ENCODE data around the gene USP31.

Gene USP31

DNA sequence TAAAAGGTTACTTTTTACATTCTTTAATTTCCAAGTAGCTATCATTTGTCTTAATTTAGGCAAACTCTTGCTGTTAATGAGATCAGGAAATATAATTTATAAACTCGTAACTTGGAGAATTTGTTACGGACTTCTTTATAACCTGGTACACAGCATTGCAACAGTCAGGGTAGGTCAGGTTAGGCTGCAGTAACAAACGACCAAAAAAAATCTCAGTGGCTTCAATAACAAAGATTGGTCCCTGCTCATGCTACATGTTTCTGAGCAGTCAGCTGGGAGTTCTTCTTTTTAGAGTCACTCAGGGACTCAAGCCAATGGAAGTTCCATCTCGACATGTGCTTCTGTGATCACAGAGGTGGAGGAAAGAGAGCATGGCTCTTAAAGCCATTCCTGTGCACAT lies 110.1 kb downstream of the USP31 start:
- DNase-seq (ENCODE audit: insufficient read length, low spot score) (no peak), FAIRE-seq (no peak)
- no peak for TF ChIP-seq CTCF (IDR thresholded peaks at IDR 0.05; ENCODE audit: insufficient read depth, missing control alignments)

DNA sequence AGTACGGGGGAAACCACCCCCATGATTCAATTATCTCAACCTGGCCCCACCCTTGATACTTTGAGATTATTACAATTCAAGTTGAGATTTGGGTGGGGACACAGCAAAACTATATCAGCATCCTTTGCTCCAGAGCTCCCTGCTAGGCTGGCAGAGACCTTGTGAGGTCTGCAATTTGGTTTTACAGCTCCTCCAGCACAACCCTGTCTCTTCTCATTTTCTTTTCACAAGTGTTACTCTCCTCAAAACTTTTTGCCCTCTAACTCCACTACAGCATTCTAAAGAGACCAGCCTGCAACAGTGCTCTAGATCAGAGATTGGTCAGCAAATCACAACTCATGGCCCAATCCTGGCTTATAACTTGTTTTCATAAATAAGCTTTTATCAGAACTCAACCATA lies 114.0 kb downstream of the USP31 start:
- no peak for TF ChIP-seq CTCF (IDR thresholded peaks at IDR 0.05; ENCODE audit: insufficient read depth, missing control alignments)
- no peak for DNase-seq (ENCODE audit: insufficient read length, low spot score)
- FAIRE-seq: no peak

- TF ChIP-seq CTCF (IDR thresholded peaks at IDR 0.05; ENCODE audit: insufficient read depth, missing control alignments): no peak
- FAIRE-seq (no peak), DNase-seq (ENCODE audit: insufficient read length, low spot score) (no peak)
Observed at GRCh38 chr16:23031508-23032098, 117.6 kb downstream of the USP31 start.

DNA sequence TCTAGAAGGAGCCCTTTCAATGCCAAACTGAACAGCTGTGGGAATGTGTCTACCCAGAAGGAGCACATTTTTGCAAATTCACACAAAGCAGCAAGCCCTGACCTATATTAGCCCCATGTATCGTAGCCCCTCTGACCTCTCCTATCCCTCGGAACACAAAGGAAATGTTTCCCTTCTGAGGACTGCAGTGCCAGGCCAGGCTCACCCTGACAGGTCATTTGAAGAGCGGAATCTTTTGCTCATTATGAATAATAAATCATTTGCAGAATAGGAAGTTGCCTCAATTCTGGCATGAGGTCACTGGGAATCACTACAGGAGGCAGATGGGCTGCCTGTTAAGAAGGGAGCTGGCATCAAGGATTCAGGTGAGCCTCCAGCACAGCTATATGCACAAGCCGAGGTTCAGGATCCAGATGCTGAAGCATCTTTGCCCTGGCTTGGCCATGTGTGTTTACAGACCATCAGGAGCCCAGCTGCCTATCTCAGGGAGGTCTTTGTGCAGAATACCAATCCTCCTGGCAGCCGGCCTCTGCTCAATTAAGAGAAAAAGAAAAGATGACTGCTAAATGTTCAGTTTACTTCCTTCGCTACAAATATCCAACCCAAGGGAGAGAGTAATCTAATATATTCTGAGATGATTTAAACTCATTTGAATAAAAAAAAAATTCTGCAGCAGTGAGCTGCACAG lies 119.4 kb downstream of the USP31 start:
- DNase-seq (ENCODE audit: insufficient read length, low spot score): no peak

DNA sequence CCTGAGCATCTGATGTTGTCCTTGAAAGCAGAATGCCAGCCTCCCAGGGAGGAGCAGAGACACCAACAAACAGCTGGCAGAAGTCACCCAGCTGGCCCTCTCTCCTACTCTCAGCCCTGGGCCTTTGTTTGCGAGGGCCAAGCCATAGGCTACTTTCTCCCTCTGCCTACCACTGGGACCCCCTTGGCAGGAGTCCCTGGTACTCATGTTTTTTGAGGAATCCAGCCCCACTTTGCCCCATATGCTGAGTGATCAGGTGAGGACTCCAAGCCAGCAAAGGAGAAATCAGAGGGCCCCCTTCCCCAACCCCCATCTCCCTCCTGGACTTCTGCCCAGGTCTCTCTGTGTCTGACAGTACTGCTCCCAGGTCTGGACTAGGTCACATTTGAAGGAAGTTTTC lies 121.9 kb downstream of the USP31 start:
- DNase-seq (ENCODE audit: insufficient read length, low spot score) (no peak), FAIRE-seq (no peak)
- TF ChIP-seq CTCF (IDR thresholded peaks at IDR 0.05; ENCODE audit: insufficient read depth, missing control alignments): no peak

More for the DNA sequence above, 119.4 kb downstream of the USP31 start:
- TF ChIP-seq CTCF (IDR thresholded peaks at IDR 0.05; ENCODE audit: insufficient read depth, missing control alignments): no peak
- no peak for FAIRE-seq

DNA sequence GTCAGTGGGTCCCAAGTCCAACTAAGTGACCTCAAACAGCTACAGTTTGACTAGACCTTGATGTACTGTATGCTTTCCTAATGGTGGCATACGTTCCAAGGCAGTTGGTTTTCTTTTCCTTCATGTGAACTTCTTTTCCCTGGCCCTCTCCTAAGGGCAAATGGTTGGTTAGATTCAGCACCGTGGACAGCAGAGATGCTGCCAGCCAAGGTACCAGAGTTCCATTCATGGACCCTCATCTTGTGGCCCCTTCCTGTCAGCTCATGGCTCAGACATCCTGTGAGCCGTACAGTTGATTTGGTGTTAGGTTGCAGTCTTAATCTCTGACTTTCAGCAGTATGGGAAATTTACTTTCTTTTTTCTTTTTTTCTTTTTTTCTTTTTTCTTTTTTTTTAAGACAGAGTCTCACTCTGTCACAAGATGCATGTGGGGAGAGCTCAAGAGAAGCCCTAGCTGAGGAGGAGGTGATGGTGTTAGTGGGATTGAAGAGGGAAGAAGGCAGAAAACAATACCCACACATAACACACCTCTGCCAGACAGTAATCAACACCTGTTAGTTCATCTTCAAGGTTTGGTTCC lies 122.4 kb downstream of the USP31 start:
- no peak for TF ChIP-seq CTCF (IDR thresholded peaks at IDR 0.05; ENCODE audit: insufficient read depth, missing control alignments)
- FAIRE-seq (no peak), DNase-seq (ENCODE audit: insufficient read length, low spot score) (no peak)
